PC-9 (cell line): Measurements from ENCODE around the gene NUDT13. TPM values are rescaled to one million over a fixed set of nuclear protein-coding genes. Genes with fewer than 3 reads are reported as not detected.

Source experiments
- BruUV-seq: library from RNA; stranded (reverse); fragments of 400-500 nt; replicated peaks from 2 replicates; lab custom pipeline; 2021; lab: Mats Ljungman, UMichigan
- CTCF ChIA-PET: fragments of 300-600 bp; sonication (Branson Sonifier 250); formaldehyde crosslinking; loops from one replicate; lab custom pipeline; 2022; ENCODE audit warnings: antibody characterized with exemption; lab: Charles Lee
- POLR2A ChIA-PET: fragments of 300-600 bp; sonication (Branson Sonifier 250); formaldehyde crosslinking; loops from one replicate; lab custom pipeline; 2022; ENCODE audit warnings: antibody characterized with exemption; ENCODE audit not compliant: unreplicated experiment; lab: Charles Lee
- DNase-seq, 2 experiments: peaks; one replicate each; pipeline versions ENCODE4 v3.0.0 to v3.0.0-alpha.2; 2015 to 2022; ENCODE audit warnings: mixed read lengths in 1 of 2
- H2AFZ ChIP-seq: fragments of 200-600 bp; sonication (generic); 2 replicates; pipeline ENCODE4 v1.8.1; 2017; ENCODE audit warnings: antibody characterized with exemption
- H3F3A ChIP-seq: fragments of 200-600 bp; sonication (generic); 2 replicates; pipeline ENCODE4 v1.8.1; 2017; ENCODE audit warnings: antibody characterized with exemption, mild to moderate bottlenecking, low read depth; ENCODE audit not compliant: insufficient read depth
- H3K27ac ChIP-seq: fragments of 200-600 bp; sonication (generic); 2 replicates; pipeline ENCODE4 v1.6.1; 2016; ENCODE audit warnings: mixed run types
- H3K27me3 ChIP-seq: fragments of 200-600 bp; sonication (generic); 2 replicates; pipeline ENCODE4 v1.6.1; 2016; ENCODE audit warnings: low read depth, mixed run types; ENCODE audit not compliant: insufficient read depth
- H3K36me3 ChIP-seq: fragments of 200-600 bp; sonication (generic); 2 replicates; pipeline ENCODE4 v1.6.1; 2016; ENCODE audit warnings: low read depth, mixed run types
- H3K4me1 ChIP-seq: fragments of 200-600 bp; sonication (generic); replicated peaks from 2 replicates; pipeline ENCODE4 v1.6.1; 2016; ENCODE audit warnings: mixed run types; ENCODE audit not compliant: insufficient read depth
- H3K4me2 ChIP-seq: fragments of 200-600 bp; sonication (generic); 2 replicates; pipeline ENCODE4 v1.6.1; 2017; ENCODE audit warnings: mixed run types
- H3K4me3 ChIP-seq: fragments of 200-600 bp; sonication (generic); 2 replicates; pipeline ENCODE4 v1.6.1; 2016; ENCODE audit warnings: mixed run types
- H3K79me2 ChIP-seq: fragments of 200-600 bp; sonication (generic); 2 replicates; pipeline ENCODE4 v1.6.1; 2017; ENCODE audit warnings: low read depth, mixed run types
- H3K9me2 ChIP-seq: fragments of 200-600 bp; sonication (generic); 2 replicates; pipeline ENCODE4 v1.8.1; 2017; ENCODE audit warnings: mild to moderate bottlenecking; ENCODE audit not compliant: insufficient read depth
- H3K9me3 ChIP-seq: fragments of 200-600 bp; sonication (generic); 2 replicates; pipeline ENCODE4 v1.8.1; 2016; ENCODE audit warnings: low read depth; ENCODE audit not compliant: insufficient read depth
- H4K20me1 ChIP-seq: fragments of 200-600 bp; sonication (generic); 2 replicates; pipeline ENCODE4 v1.8.1; 2017; ENCODE audit not compliant: insufficient read depth
- EZH2 ChIP-seq: fragments of 200-600 bp; sonication (generic); IDR thresholded peaks from 2 replicates; pipeline ENCODE4 v1.8.0; 2017; ENCODE audit warnings: antibody characterized with exemption, low read depth
- intact Hi-C: fragments of 100-400 bp; cut with micrococcal nuclease; formaldehyde crosslinking; loops from one replicate; pipeline ENCODE4 v1.10.0; 2022; ENCODE audit not compliant: unreplicated experiment
- total RNA-seq: library from RNA; stranded (reverse); gene quantifications from 2 replicates; pipeline ENCODE4 v1.2.3, GENCODE V29; 2021
- TF ChIP-seq, protein P1 (sequence below): fragments of 200-600 bp; sonication (generic); conservative IDR thresholded peaks from 2 replicates; pipeline ENCODE4 v1.6.1; 2017; ENCODE audit warnings: mixed run types, antibody characterized with exemption, mild to moderate bottlenecking, moderate library complexity

NUDT13 gene
- total RNA-seq, 1 experiment from 2014 or later = 5.2 TPM

- TF ChIP-seq EZH2 = no peak
- TF ChIP-seq, protein P1, sequence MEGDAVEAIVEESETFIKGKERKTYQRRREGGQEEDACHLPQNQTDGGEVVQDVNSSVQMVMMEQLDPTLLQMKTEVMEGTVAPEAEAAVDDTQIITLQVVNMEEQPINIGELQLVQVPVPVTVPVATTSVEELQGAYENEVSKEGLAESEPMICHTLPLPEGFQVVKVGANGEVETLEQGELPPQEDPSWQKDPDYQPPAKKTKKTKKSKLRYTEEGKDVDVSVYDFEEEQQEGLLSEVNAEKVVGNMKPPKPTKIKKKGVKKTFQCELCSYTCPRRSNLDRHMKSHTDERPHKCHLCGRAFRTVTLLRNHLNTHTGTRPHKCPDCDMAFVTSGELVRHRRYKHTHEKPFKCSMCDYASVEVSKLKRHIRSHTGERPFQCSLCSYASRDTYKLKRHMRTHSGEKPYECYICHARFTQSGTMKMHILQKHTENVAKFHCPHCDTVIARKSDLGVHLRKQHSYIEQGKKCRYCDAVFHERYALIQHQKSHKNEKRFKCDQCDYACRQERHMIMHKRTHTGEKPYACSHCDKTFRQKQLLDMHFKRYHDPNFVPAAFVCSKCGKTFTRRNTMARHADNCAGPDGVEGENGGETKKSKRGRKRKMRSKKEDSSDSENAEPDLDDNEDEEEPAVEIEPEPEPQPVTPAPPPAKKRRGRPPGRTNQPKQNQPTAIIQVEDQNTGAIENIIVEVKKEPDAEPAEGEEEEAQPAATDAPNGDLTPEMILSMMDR = no peak
Measured at GRCh38 chr10:73119952-73120351, 9.7 kb downstream of the NUDT13 start.

GRCh38 chr10:73126343-73126742 is 16.1 kb downstream of the NUDT13 start:
- Histone ChIP-seq H3K4me2 (no peak overlapping the region), H3K9me3 (no peaks in the 10 kb centered on the region), H3K9me2 (no peaks in the 10 kb centered on the region), H3K4me3 (no peak overlapping the region), H3K27me3 (no peaks in the 10 kb centered on the region), H3K27ac (no peak overlapping the region), H2AFZ (no peak overlapping the region), H3K36me3 (peaks cover 18% of the 10 kb centered on the region), H3K79me2 (no peaks in the 10 kb centered on the region), H3K4me1 (peaks cover 8% of the 10 kb centered on the region), H3F3A (peaks cover 22% of the 10 kb centered on the region), H4K20me1 (no peaks in the 10 kb centered on the region)
- BruUV-seq = no TSS peak
- intact Hi-C loops = no loop called here
- ChIA-PET POLR2A (no interaction called here), CTCF (no interaction called here)
- no peak for DNase-seq
- no peak for TF ChIP-seq EZH2
- TF ChIP-seq, protein P1 = no peak

More at GRCh38 chr10:73119952-73120351, 9.7 kb downstream of the NUDT13 start:
- POLR2A ChIA-PET = interaction anchor here (0.7 kb wide), 1 partner anchor 735 kb away, joined by 3 read pairs; no protein-coding TSS in a partner anchor
- no peaks in the 10 kb centered on the region for H3K9me2 ChIP-seq
- peaks cover 22% of the 10 kb centered on the region for H3K4me1 ChIP-seq
- 0 out of 2 replicates have a peak, but pooled peaks cover 3% of the 10 kb centered on the region for H3K36me3 ChIP-seq
- H3F3A ChIP-seq = peaks cover 33% of the 10 kb centered on the region
- H3K9me3 ChIP-seq = no peaks in the 10 kb centered on the region
- H3K27ac ChIP-seq = 0 out of 2 replicates have a peak overlapping the region, but pooled peaks have one; percentile 20
- H3K4me3 ChIP-seq = no peak overlapping the region
- 0 out of 2 replicates have a peak, but pooled peaks cover 4% of the 10 kb centered on the region for H3K79me2 ChIP-seq
- DNase-seq = no peak
- BruUV-seq = no TSS peak
- H3K4me2 ChIP-seq = no peak overlapping the region
- intact Hi-C loops = no loop called here
- CTCF ChIA-PET = no interaction called here
- no peaks in the 10 kb centered on the region for H3K27me3 ChIP-seq
- no peaks in the 10 kb centered on the region for H4K20me1 ChIP-seq
- H2AFZ ChIP-seq = no peak overlapping the region

DNA sequence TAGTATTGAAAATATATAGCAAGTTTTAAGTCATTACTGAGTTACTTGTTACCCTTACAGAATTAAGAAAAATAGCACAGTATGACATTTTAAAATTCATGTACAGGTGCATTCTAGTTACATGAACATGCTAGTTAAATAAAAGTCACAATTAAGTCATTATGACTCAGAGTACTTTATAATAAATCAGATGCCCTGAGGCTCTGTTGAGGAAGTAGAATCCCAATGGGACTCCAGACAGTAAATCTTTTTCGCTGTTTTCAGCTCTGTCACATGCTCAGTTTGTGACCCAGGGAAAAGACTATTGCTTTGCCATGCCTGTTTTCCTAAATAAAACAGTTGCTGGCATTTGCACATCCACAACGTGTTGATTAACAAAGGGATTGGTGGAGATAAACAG is 21.0 kb downstream of the NUDT13 start:
- BruUV-seq = no TSS peak
- H3K36me3 ChIP-seq = peaks cover 38% of the 10 kb centered on the region
- peak in 1 of 2 experiments; percentile 77 for DNase-seq
- no peak overlapping the region for H2AFZ ChIP-seq
- peaks cover 23% of the 10 kb centered on the region for H3K4me1 ChIP-seq
- no peaks in the 10 kb centered on the region for H3K79me2 ChIP-seq
- ChIA-PET POLR2A (interaction anchor here (0.6 kb wide), 1 partner anchor 23 kb away, joined by 8 read pairs; no protein-coding TSS in a partner anchor), CTCF (no interaction called here)
- H3F3A ChIP-seq = peaks cover 31% of the 10 kb centered on the region
- TF ChIP-seq EZH2 = no peak
- TF ChIP-seq, protein P1 = no peak
- no peaks in the 10 kb centered on the region for H3K27me3 ChIP-seq
- H3K9me2 ChIP-seq = no peaks in the 10 kb centered on the region
- H4K20me1 ChIP-seq = 0 out of 2 replicates have a peak, but pooled peaks cover 5% of the 10 kb centered on the region
- no peak overlapping the region for H3K4me3 ChIP-seq
- intact Hi-C loops = no loop called here
- H3K4me2 ChIP-seq = peak overlapping the region; percentile 2; the same call in 1 of the 2 replicates
- peak overlapping the region; percentile 30 for H3K27ac ChIP-seq
- H3K9me3 ChIP-seq = no peaks in the 10 kb centered on the region
